Ascending aorta (tissue), 2 donors: Measurements from ENCODE around the gene KCNMA1. TPM values are rescaled to one million over a fixed set of nuclear protein-coding genes. Genes with fewer than 3 reads are reported as not detected.

ENCODE experiments used
- DNase-seq, 2 donors: peaks; one replicate each; pipeline ENCODE4 v3.0.0-alpha.2; 2019; ENCODE audit warnings: low spot score in 2 of 2
- H3K27ac ChIP-seq, 2 donors: fragments of 200-600 bp; sonication (generic); one replicate each; pipeline ENCODE4 v1.5.1; 2016 to 2017; ENCODE audit warnings: mild to moderate bottlenecking in 1 of 2
- H3K27me3 ChIP-seq: fragments of 200-600 bp; sonication (generic); one replicate; pipeline ENCODE4 v1.5.1; 2017
- H3K36me3 ChIP-seq, 2 donors: fragments of 200-600 bp; sonication (generic); one replicate each; pipeline ENCODE4 v1.5.1; 2016
- H3K4me1 ChIP-seq, 2 donors: fragments of 200-600 bp; sonication (generic); one replicate each; pipeline ENCODE4 v1.5.1; 2016 to 2017; ENCODE audit warnings: mild to moderate bottlenecking in 1 of 2
- H3K4me3 ChIP-seq, 2 donors: fragments of 200-600 bp; sonication (generic); one replicate each; pipeline ENCODE4 v1.5.1; 2016 to 2017; ENCODE audit warnings: mild to moderate bottlenecking in 1 of 2
- H3K9me3 ChIP-seq, 2 donors: fragments of 200-600 bp; sonication (generic); one replicate each; pipeline ENCODE4 v1.5.1; 2016
- CTCF ChIP-seq, 3 experiments: fragments of 200-600 bp in 2 of 3; fragments of 450-650 bp in 1 of 3; sonication (generic) in 2 of 3; IDR thresholded peaks; one replicate each; pipeline ENCODE4 v1.5.1; 2016 to 2019; ENCODE audit warnings: antibody characterized with exemption in 3 of 3, mild to moderate bottlenecking in 1 of 3, moderate library complexity in 1 of 3
- intact Hi-C: fragments of 100-400 bp; cut with DNase I; formaldehyde crosslinking; loops from one replicate; pipeline ENCODE4 v1.15.1; 2023
- total RNA-seq: library from RNA; depleted of rRNA; stranded (reverse); fragments of >200 nt; gene quantifications from one replicate; pipeline ENCODE4 v1.1.0, GENCODE V29; 2016

The KCNMA1 gene
- total RNA-seq, 1 donor from 2014 or later, result 28.6 TPM

- H3K9me3 ChIP-seq, result no peaks in the 10 kb centered on the region
- no peak for DNase-seq
- TF ChIP-seq CTCF (IDR thresholded peaks at IDR 0.05), result no peak
- no peaks in the 10 kb centered on the region for H3K27me3 ChIP-seq
- peaks cover 12 to 80% of the 10 kb centered on the region in 2 donors for H3K4me1 ChIP-seq
- peak overlapping the region; percentile 93 to 98 for H3K27ac ChIP-seq
- no peaks in the 10 kb centered on the region for H3K36me3 ChIP-seq
- intact Hi-C loops, result no loop called here
- H3K4me3 ChIP-seq, result no peak overlapping the region
Measured at GRCh38 chr10:77420947-77421523, 216.6 kb downstream of the KCNMA1 start.

- intact Hi-C loops, result loop anchor here (10.0 kb wide), 1 partner anchor 405 kb away; no protein-coding TSS in a partner anchor
- no peak overlapping the region for H3K4me3 ChIP-seq
- peaks cover 22 to 87% of the 10 kb centered on the region in 2 donors for H3K4me1 ChIP-seq
- H3K36me3 ChIP-seq, result no peaks in the 10 kb centered on the region
- H3K27ac ChIP-seq, result peak overlapping the region; percentile 93 to 98
- H3K9me3 ChIP-seq, result no peaks in the 10 kb centered on the region
- no peak for DNase-seq
- no peak for TF ChIP-seq CTCF (IDR thresholded peaks at IDR 0.05)
- H3K27me3 ChIP-seq, result no peaks in the 10 kb centered on the region
Measured at GRCh38 chr10:77419979-77420378, 217.6 kb downstream of the KCNMA1 start.

GRCh38 chr10:77419056-77419455 lies 218.6 kb downstream of the KCNMA1 start:
- TF ChIP-seq CTCF (IDR thresholded peaks at IDR 0.05), result no peak
- Histone ChIP-seq H3K9me3 (no peaks in the 10 kb centered on the region), H3K27ac (peak overlapping the region; percentile 93 to 98), H3K27me3 (no peaks in the 10 kb centered on the region), H3K36me3 (no peaks in the 10 kb centered on the region), H3K4me1 (peaks cover 22 to 93% of the 10 kb centered on the region in 2 donors), H3K4me3 (no peak overlapping the region)
- intact Hi-C loops, result loop anchor here (10.0 kb wide), 1 partner anchor 404 kb away; no protein-coding TSS in a partner anchor
- DNase-seq, result no peak

GRCh38 chr10:77417806-77418640 lies 219.6 kb downstream of the KCNMA1 start:
- peak overlapping the region in 1 of 2 donors; percentile 6 for H3K4me3 ChIP-seq
- no peaks in the 10 kb centered on the region for H3K36me3 ChIP-seq
- intact Hi-C loops, result loop anchor here (1.0 to 10.0 kb wide), 2 partner anchors 26 to 403 kb away; no protein-coding TSS in a partner anchor
- no peaks in the 10 kb centered on the region for H3K9me3 ChIP-seq
- H3K4me1 ChIP-seq, result peaks cover 22 to 94% of the 10 kb centered on the region in 2 donors
- TF ChIP-seq CTCF (IDR thresholded peaks at IDR 0.05), result no peak
- DNase-seq, result peak; percentile 35 to 90
- no peaks in the 10 kb centered on the region for H3K27me3 ChIP-seq
- peak overlapping the region; percentile 93 to 98 for H3K27ac ChIP-seq

- Histone ChIP-seq H3K27ac (peak overlapping the region; percentile 93 to 98), H3K4me3 (peak overlapping the region in 1 of 2 donors; percentile 6), H3K4me1 (peaks cover 18 to 92% of the 10 kb centered on the region in 2 donors), H3K9me3 (no peaks in the 10 kb centered on the region), H3K36me3 (no peaks in the 10 kb centered on the region), H3K27me3 (no peaks in the 10 kb centered on the region)
- no peak for TF ChIP-seq CTCF (IDR thresholded peaks at IDR 0.05)
- intact Hi-C loops, result loop anchor here (10.0 kb wide), 1 partner anchor 403 kb away; no protein-coding TSS in a partner anchor
- no peak for DNase-seq
Measured at GRCh38 chr10:77417359-77417758, 220.2 kb downstream of the KCNMA1 start.
